ENCODE results near the gene SH3RF3. TPM values are rescaled to one million over a fixed set of nuclear protein-coding genes. Genes with fewer than 3 reads are reported as not detected.

SH3RF3 gene
- total RNA-seq, 1 experiment from 2014 or later, result 1.0 TPM

GRCh38 chr2:109333414-109334210, 204.6 kb downstream of the SH3RF3 start:
- Mint-ChIP-seq H3K9me3 (peaks cover 9% of the 10 kb centered on the region), H3K4me3 (no peak overlapping the region), H3K36me3 (peaks cover 3% of the 10 kb centered on the region), H3K27ac (no peak overlapping the region), H3K27me3 (ENCODE audit: low read depth) (no peaks in the 10 kb centered on the region), H3K4me1 (peaks cover 34% of the 10 kb centered on the region)
- DNase-seq (ENCODE audit: low spot score) (no peak), ATAC-seq (peak; percentile 46; the same call in 1 of the 2 replicates)
- ChIA-PET POLR2A (interaction anchor here (1.1 kb wide), 1 partner anchor 156 kb away, joined by 3 read pairs; no protein-coding TSS in a partner anchor), CTCF (interaction anchor here (0.6 to 2.2 kb wide), 9 partner anchors 11 to 177 kb away, joined by 3 to 10 read pairs (median 3); no protein-coding TSS in a partner anchor)
- TF ChIP-seq NR2C2 (CRISPR knock-in tag; IDR thresholded peaks at IDR 0.05), result no peak
- TF ChIP-seq CREM (CRISPR knock-in tag; IDR thresholded peaks at IDR 0.05), result no peak
- TF ChIP-seq ZNF317 (CRISPR knock-in tag; IDR thresholded peaks at IDR 0.05; ENCODE audit: borderline replicate concordance, low read depth), result no peak
- no peak for TF ChIP-seq NR3C1 (CRISPR knock-in tag; conservative IDR thresholded peaks at IDR 0.05; ENCODE audit: low read depth)
- TF ChIP-seq CBFB (CRISPR knock-in tag; IDR thresholded peaks at IDR 0.05; ENCODE audit: low read depth), result no peak
- no peak for TF ChIP-seq KAT7 (CRISPR knock-in tag; IDR thresholded peaks at IDR 0.05; ENCODE audit: borderline replicate concordance)
- no peak for TF ChIP-seq SMAD4 (CRISPR knock-in tag; IDR thresholded peaks at IDR 0.05)
- no peak for TF ChIP-seq TCF7 (CRISPR knock-in tag; IDR thresholded peaks at IDR 0.05; ENCODE audit: low read depth)
- no peak for TF ChIP-seq ATF6 (CRISPR knock-in tag; IDR thresholded peaks at IDR 0.05)
- TF ChIP-seq SP1 (CRISPR knock-in tag; conservative IDR thresholded peaks at IDR 0.05), result no peak
- no peak for TF ChIP-seq ZNF138 (CRISPR knock-in tag; conservative IDR thresholded peaks at IDR 0.05)
- no peak for TF ChIP-seq ZBTB21 (CRISPR knock-in tag; IDR thresholded peaks at IDR 0.05; ENCODE audit: borderline replicate concordance)
- TF ChIP-seq ARID4B (CRISPR knock-in tag; IDR thresholded peaks at IDR 0.05; ENCODE audit: borderline replicate concordance), result no peak
- no peak for TF ChIP-seq SMAD3 (CRISPR knock-in tag; IDR thresholded peaks at IDR 0.05; ENCODE audit: borderline replicate concordance)
- no peak for TF ChIP-seq E2F5 (CRISPR knock-in tag; IDR thresholded peaks at IDR 0.05)
- TF ChIP-seq MAX (CRISPR knock-in tag; IDR thresholded peaks at IDR 0.05), result no peak

GRCh38 chr2:109335631-109336176, 206.7 kb downstream of the SH3RF3 start:
- no peaks in the 10 kb centered on the region for H3K27me3 Mint-ChIP-seq (ENCODE audit: low read depth)
- DNase-seq (ENCODE audit: low spot score), result no peak
- POLR2A ChIA-PET, result no interaction called here
- peaks cover 23% of the 10 kb centered on the region for H3K4me1 Mint-ChIP-seq
- TF ChIP-seq CREM (CRISPR knock-in tag; IDR thresholded peaks at IDR 0.05), result no peak
- TF ChIP-seq NFATC4 (CRISPR knock-in tag; IDR thresholded peaks at IDR 0.05), result no peak
- no peak for TF ChIP-seq FOXP1 (CRISPR knock-in tag; IDR thresholded peaks at IDR 0.05; ENCODE audit: borderline replicate concordance)
- no peak for TF ChIP-seq PRRX2 (CRISPR knock-in tag; IDR thresholded peaks at IDR 0.05)
- TF ChIP-seq ZNF121 (CRISPR knock-in tag; IDR thresholded peaks at IDR 0.05), result no peak
- TF ChIP-seq RORB (CRISPR knock-in tag; IDR thresholded peaks at IDR 0.05), result no peak
- TF ChIP-seq ERG (CRISPR knock-in tag; IDR thresholded peaks at IDR 0.05), result no peak
- TF ChIP-seq ATF3 (CRISPR knock-in tag; conservative IDR thresholded peaks at IDR 0.05), result no peak
- no peak for TF ChIP-seq KAT7 (CRISPR knock-in tag; IDR thresholded peaks at IDR 0.05; ENCODE audit: borderline replicate concordance)
- peaks cover 15% of the 10 kb centered on the region for H3K9me3 Mint-ChIP-seq
- H3K36me3 Mint-ChIP-seq, result no peaks in the 10 kb centered on the region; the same call in 1 of the 2 replicates
- H3K27ac Mint-ChIP-seq, result no peak overlapping the region
- CTCF ChIA-PET, result no interaction called here
- H3K4me3 Mint-ChIP-seq, result no peak overlapping the region
- no peak for ATAC-seq

All from WTC11 (cell line).